Measurements from ENCODE around the gene PRR12.

PRR12 gene

DNA sequence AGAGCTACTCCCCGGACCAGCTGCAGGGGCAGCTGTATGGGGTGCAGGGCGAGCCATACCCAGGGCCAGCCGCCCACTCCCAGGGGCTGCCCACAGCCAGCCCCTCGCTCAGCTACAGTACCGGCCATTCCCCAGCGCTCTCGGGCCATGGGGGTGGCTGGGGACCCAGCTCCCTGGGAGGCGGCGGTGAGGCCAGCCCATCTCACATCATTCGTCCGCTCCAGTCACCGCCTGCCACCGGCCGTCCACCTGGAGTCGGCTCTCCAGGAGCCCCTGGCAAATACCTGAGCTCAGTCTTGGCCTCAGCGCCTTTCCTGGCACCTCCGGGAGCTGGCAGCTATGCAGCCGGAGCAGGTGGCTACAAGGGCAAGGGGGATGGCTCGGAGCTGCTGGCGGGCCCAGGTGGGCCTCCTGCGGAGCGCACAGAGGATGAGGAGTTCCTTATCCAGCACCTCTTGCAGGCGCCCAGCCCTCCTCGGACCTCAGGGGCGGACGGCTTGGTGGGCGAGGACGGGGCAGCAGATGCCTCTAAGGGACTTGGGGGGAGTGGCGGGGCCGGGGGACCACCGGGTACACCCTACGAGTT is 4.9 kb downstream of the PRR12 start:
- Histone ChIP-seq H3K36me3 (peaks cover 64% of the 10 kb centered on the region), H3K4me3 (ENCODE audit: low read depth in 1 of 2, low read length in 1 of 2) (no peak overlapping the region), H3K4me1 (ENCODE audit: control insufficient read depth in 1 of 2, insufficient read depth in 1 of 2, low read depth in 1 of 2, low read length in 1 of 2) (peaks cover 20 to 22% of the 10 kb centered on the region in 2 experiments), H3K9me3 (no peaks in the 10 kb centered on the region), H3K27ac (no peak overlapping the region), H3K27me3 (no peaks in the 10 kb centered on the region)
- TF ChIP-seq, protein P1, sequence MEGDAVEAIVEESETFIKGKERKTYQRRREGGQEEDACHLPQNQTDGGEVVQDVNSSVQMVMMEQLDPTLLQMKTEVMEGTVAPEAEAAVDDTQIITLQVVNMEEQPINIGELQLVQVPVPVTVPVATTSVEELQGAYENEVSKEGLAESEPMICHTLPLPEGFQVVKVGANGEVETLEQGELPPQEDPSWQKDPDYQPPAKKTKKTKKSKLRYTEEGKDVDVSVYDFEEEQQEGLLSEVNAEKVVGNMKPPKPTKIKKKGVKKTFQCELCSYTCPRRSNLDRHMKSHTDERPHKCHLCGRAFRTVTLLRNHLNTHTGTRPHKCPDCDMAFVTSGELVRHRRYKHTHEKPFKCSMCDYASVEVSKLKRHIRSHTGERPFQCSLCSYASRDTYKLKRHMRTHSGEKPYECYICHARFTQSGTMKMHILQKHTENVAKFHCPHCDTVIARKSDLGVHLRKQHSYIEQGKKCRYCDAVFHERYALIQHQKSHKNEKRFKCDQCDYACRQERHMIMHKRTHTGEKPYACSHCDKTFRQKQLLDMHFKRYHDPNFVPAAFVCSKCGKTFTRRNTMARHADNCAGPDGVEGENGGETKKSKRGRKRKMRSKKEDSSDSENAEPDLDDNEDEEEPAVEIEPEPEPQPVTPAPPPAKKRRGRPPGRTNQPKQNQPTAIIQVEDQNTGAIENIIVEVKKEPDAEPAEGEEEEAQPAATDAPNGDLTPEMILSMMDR (IDR thresholded peaks at IDR 0.05): no peak

- no peaks in the 10 kb centered on the region for H3K9me3 ChIP-seq
- TF ChIP-seq, protein P1 (IDR thresholded peaks at IDR 0.05): no peak
- no peak overlapping the region for H3K4me3 ChIP-seq (ENCODE audit: low read depth in 1 of 2, low read length in 1 of 2)
- no peaks in the 10 kb centered on the region for H3K27me3 ChIP-seq
- peaks cover 69% of the 10 kb centered on the region for H3K36me3 ChIP-seq
- peaks cover 20 to 22% of the 10 kb centered on the region in 2 experiments for H3K4me1 ChIP-seq (ENCODE audit: control insufficient read depth in 1 of 2, insufficient read depth in 1 of 2, low read depth in 1 of 2, low read length in 1 of 2)
- H3K27ac ChIP-seq: no peak overlapping the region
These were observed 5.4 kb downstream of the PRR12 start for GRCh38 chr19:49596407-49596806.

DNA sequence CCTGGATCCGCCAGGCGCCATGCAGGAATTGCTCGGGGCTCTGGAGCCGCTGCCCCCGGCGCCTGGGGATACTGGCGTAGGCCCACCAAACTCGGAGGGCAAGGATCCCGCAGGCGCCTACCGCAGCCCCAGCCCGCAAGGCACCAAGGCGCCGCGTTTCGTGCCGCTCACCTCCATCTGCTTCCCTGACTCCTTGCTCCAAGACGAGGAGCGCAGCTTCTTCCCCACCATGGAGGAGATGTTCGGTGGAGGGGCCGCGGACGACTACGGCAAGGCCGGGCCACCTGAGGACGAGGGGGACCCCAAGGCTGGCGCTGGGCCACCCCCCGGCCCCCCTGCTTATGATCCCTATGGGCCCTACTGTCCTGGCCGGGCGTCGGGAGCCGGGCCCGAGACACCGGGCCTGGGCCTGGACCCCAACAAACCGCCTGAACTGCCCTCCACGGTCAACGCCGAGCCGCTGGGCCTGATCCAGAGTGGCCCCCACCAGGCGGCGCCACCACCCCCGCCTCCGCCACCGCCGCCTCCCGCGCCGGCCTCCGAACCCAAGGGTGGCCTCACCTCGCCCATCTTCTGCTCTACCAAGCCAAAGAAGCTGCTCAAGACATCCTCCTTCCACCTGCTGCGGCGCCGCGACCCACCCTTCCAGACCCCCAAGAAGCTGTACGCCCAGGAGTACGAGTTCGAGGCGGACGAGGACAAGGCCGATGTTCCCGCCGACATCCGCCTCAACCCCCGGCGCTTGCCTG is 6.1 kb downstream of the PRR12 start:
- Histone ChIP-seq H3K4me3 (ENCODE audit: low read depth in 1 of 2, low read length in 1 of 2) (no peak overlapping the region), H3K27ac (no peak overlapping the region), H3K27me3 (no peaks in the 10 kb centered on the region), H3K9me3 (no peaks in the 10 kb centered on the region), H3K4me1 (ENCODE audit: control insufficient read depth in 1 of 2, insufficient read depth in 1 of 2, low read depth in 1 of 2, low read length in 1 of 2) (peaks cover 15 to 17% of the 10 kb centered on the region in 2 experiments), H3K36me3 (peaks cover 76% of the 10 kb centered on the region)
- TF ChIP-seq, protein P1 (IDR thresholded peaks at IDR 0.05): no peak

DNA sequence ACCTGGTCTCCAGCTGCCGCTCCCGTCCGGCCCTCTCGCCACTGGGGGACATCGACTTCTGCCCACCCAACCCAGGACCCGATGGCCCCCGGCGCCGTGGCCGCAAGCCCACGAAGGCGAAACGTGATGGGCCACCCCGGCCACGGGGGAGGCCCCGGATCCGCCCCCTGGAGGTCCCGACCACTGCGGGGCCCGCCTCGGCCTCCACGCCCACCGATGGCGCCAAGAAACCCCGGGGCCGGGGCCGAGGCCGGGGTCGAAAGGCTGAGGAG is 6.7 kb downstream of the PRR12 start:
- TF ChIP-seq, protein P1 (IDR thresholded peaks at IDR 0.05): no peak
- no peak overlapping the region for H3K27ac ChIP-seq
- H3K4me1 ChIP-seq (ENCODE audit: control insufficient read depth in 1 of 2, insufficient read depth in 1 of 2, low read depth in 1 of 2, low read length in 1 of 2): peaks cover 10 to 12% of the 10 kb centered on the region in 2 experiments
- H3K27me3 ChIP-seq: no peaks in the 10 kb centered on the region
- peaks cover 81% of the 10 kb centered on the region for H3K36me3 ChIP-seq
- H3K9me3 ChIP-seq: no peaks in the 10 kb centered on the region
- no peak overlapping the region for H3K4me3 ChIP-seq (ENCODE audit: low read depth in 1 of 2, low read length in 1 of 2)

DNA sequence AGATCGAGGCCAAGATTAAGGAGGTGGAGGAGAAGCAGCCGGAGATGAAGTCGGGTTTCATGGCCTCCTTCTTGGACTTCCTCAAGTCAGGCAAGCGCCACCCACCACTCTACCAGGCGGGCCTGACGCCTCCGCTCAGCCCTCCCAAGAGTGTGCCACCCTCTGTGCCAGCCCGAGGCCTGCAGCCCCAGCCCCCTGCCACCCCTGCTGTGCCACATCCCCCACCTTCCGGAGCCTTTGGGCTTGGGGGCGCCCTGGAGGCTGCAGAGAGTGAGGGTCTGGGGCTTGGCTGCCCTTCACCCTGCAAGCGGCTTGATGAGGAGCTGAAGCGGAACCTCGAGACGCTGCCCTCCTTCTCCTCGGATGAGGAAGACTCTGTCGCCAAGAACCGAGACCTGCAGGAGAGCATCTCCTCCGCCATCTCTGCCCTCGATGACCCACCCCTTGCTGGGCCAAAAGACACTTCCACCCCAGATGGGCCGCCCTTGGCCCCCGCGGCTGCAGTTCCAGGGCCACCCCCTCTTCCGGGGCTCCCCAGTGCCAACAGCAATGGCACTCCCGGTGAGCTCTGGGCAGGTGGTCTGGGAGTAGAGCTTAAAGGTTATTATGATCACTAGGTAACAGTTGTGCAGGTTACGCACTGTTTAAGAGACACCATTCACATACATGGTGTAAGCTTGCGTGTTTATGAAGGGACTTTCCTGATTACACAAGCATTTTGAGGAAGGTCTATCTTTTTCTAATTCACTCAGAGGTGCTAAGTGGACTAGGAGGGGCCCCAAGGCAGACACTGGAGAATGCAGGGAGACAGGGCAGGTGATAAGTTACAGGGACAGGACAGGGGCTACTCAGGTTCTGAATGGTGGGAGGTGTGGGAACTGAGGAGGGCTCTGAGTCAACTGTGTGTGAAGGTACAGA is 8.7 kb downstream of the PRR12 start:
- no peaks in the 10 kb centered on the region for H3K9me3 ChIP-seq
- H3K4me3 ChIP-seq (ENCODE audit: low read depth in 1 of 2, low read length in 1 of 2): no peak overlapping the region
- H3K27ac ChIP-seq: no peak overlapping the region
- H3K36me3 ChIP-seq: peaks cover 94% of the 10 kb centered on the region
- TF ChIP-seq, protein P1 (IDR thresholded peaks at IDR 0.05): no peak
- no peaks in the 10 kb centered on the region for H3K4me1 ChIP-seq (ENCODE audit: control insufficient read depth in 1 of 2, insufficient read depth in 1 of 2, low read depth in 1 of 2, low read length in 1 of 2)
- H3K27me3 ChIP-seq: no peaks in the 10 kb centered on the region
